GM23338 (cell line): Measurements from ENCODE around the gene SUN3. TPM values are rescaled to one million over a fixed set of nuclear protein-coding genes. Genes with fewer than 3 reads are reported as not detected.

Experiments used
- ATAC-seq: fragments of 200-7000 bp; cut with Tn5 transposase; 3 replicates; pipeline ENCODE4 v1.9.1; 2020
- DNase-seq: peaks from one replicate; pipeline ENCODE4 v3.0.0-alpha.2; 2015; ENCODE audit warnings: low spot score
- H2AFZ ChIP-seq: fragments of 200-600 bp; sonication (generic); 2 replicates; pipeline ENCODE4 v1.8.0; 2016; ENCODE audit warnings: antibody characterized with exemption, mild to moderate bottlenecking, moderate library complexity
- H3F3A ChIP-seq: fragments of 200-600 bp; sonication (generic); replicated peaks from 2 replicates; pipeline ENCODE4 v1.8.0; 2017; ENCODE audit warnings: antibody characterized with exemption, mixed run types, low read depth
- H3K27ac ChIP-seq: fragments of 200-600 bp; sonication (generic); 2 replicates; pipeline ENCODE4 v1.6.1; 2016; ENCODE audit warnings: low read depth
- H3K27me3 ChIP-seq: fragments of 200-600 bp; sonication (generic); 2 replicates; pipeline ENCODE4 v1.8.0; 2016; ENCODE audit warnings: mild to moderate bottlenecking, mixed run types, moderate library complexity; ENCODE audit not compliant: insufficient read depth
- H3K36me3 ChIP-seq: fragments of 200-600 bp; sonication (generic); 2 replicates; pipeline ENCODE4 v1.8.0; 2016; ENCODE audit warnings: mild to moderate bottlenecking; ENCODE audit not compliant: insufficient read depth
- H3K4me1 ChIP-seq: fragments of 200-600 bp; sonication (generic); 2 replicates; pipeline ENCODE4 v1.8.0; 2016; ENCODE audit warnings: mild to moderate bottlenecking, moderate library complexity; ENCODE audit not compliant: insufficient read depth
- H3K4me2 ChIP-seq: fragments of 200-600 bp; sonication (generic); 2 replicates; pipeline ENCODE4 v1.7.1; 2017; ENCODE audit warnings: mixed run types
- H3K4me3 ChIP-seq: fragments of 200-600 bp; sonication (generic); 2 replicates; pipeline ENCODE4 v1.6.1; 2016; ENCODE audit warnings: mixed run types
- H3K79me2 ChIP-seq: fragments of 200-600 bp; sonication (generic); replicated peaks from 2 replicates; pipeline ENCODE4 v1.8.0; 2017; ENCODE audit warnings: mild to moderate bottlenecking; ENCODE audit not compliant: insufficient read depth
- H3K9me2 ChIP-seq: fragments of 200-600 bp; sonication (generic); 2 replicates; pipeline ENCODE4 v1.8.0; 2017; ENCODE audit not compliant: insufficient read depth
- H4K20me1 ChIP-seq: fragments of 200-600 bp; sonication (generic); replicated peaks from 2 replicates; pipeline ENCODE4 v1.8.0; 2017; ENCODE audit warnings: mild to moderate bottlenecking; ENCODE audit not compliant: insufficient read depth
- H3K27ac Mint-ChIP-seq: 2 replicates; pipeline ENCODE4 v1.8.0; 2020; ENCODE audit warnings: inconsistent platforms, mild to moderate bottlenecking, moderate library complexity, mixed read lengths
- H3K27me3 Mint-ChIP-seq: 3 replicates; pipeline ENCODE4 v1.8.0; 2022; ENCODE audit warnings: low read depth, mild to moderate bottlenecking, moderate library complexity, mixed read lengths, inconsistent platforms; ENCODE audit not compliant: insufficient read depth, poor library complexity
- H3K36me3 Mint-ChIP-seq: 3 replicates; pipeline ENCODE4 v1.8.0; 2021; ENCODE audit warnings: low read depth, mild to moderate bottlenecking, inconsistent platforms, moderate library complexity, mixed read lengths
- H3K4me1 Mint-ChIP-seq: 3 replicates; pipeline ENCODE4 v1.8.0; 2020; ENCODE audit warnings: mild to moderate bottlenecking, inconsistent platforms, mixed read lengths
- H3K4me3 Mint-ChIP-seq: 3 replicates; pipeline ENCODE4 v1.8.0; 2021; ENCODE audit warnings: moderate library complexity, mild to moderate bottlenecking, inconsistent platforms, mixed read lengths
- H3K9me3 Mint-ChIP-seq: 3 replicates; pipeline ENCODE4 v1.8.0; 2020; ENCODE audit warnings: moderate library complexity, mild to moderate bottlenecking, inconsistent platforms, mixed read lengths
- CREB1 ChIP-seq: fragments of 250-450 bp; sonication (Bioruptor Pico); IDR thresholded peaks from 2 replicates; pipeline ENCODE4 v1.5.0; 2020; ENCODE audit warnings: low read depth, mild to moderate bottlenecking, moderate library complexity
- EZH2 ChIP-seq: fragments of 200-600 bp; sonication (generic); IDR thresholded peaks from one replicate; pipeline ENCODE4 v1.8.0; 2017; ENCODE audit warnings: antibody characterized with exemption, mild to moderate bottlenecking, low read depth; ENCODE audit not compliant: unreplicated experiment
- EZH2phosphoT487 ChIP-seq: fragments of 200-600 bp; sonication (generic); IDR thresholded peaks from one replicate; pipeline ENCODE4 v1.8.1; 2018; ENCODE audit warnings: antibody characterized with exemption; ENCODE audit not compliant: unreplicated experiment
- JUNB ChIP-seq: IDR thresholded peaks from one replicate; pipeline ENCODE4 v1.6.1; 2016; ENCODE audit warnings: antibody characterized with exemption; ENCODE audit not compliant: unreplicated experiment
- NANOG ChIP-seq: IDR thresholded peaks from 2 replicates; pipeline ENCODE4 v1.6.1; 2016; ENCODE audit warnings: antibody characterized with exemption, borderline replicate concordance
- POLR2AphosphoS5 ChIP-seq: IDR thresholded peaks from 2 replicates; pipeline ENCODE4 v1.6.1; 2016; ENCODE audit warnings: antibody characterized with exemption, low read depth
- STAT1 ChIP-seq: IDR thresholded peaks from one replicate; pipeline ENCODE4 v1.6.1; 2016; ENCODE audit warnings: antibody characterized with exemption; ENCODE audit not compliant: unreplicated experiment
- ZNF114 ChIP-seq: fragments of 250-450 bp; sonication (Bioruptor Pico); IDR thresholded peaks from 2 replicates; pipeline ENCODE4 v1.5.0; 2020; ENCODE audit warnings: mild to moderate bottlenecking, moderate library complexity
- ZNF331 ChIP-seq: fragments of 250-450 bp; sonication (Bioruptor Pico); IDR thresholded peaks from 2 replicates; pipeline ENCODE4 v1.5.0; 2020; ENCODE audit warnings: low read depth, mild to moderate bottlenecking, moderate library complexity
- polyA plus RNA-seq: library from polyadenylated mRNA; unstranded; fragments of >200 nt; fragmentation: Nextera tagmentation; extraction: Ambion mirVana; gene quantifications from 2 replicates; pipeline ENCODE4 v1.2.1, GENCODE V29; 2016
- total RNA-seq: library from RNA; depleted of rRNA; stranded (reverse); fragments of >200 nt; shearing (Covaris generic); gene quantifications from 2 replicates; pipeline ENCODE4 v1.2.3, GENCODE V29; 2014
- TF ChIP-seq, protein P1 (sequence below): fragments of 250-450 bp; sonication (Bioruptor Pico); IDR thresholded peaks from 2 replicates; pipeline ENCODE4 v1.5.0; 2020; ENCODE audit warnings: mild to moderate bottlenecking, moderate library complexity
- TF ChIP-seq, protein P2 (sequence below): IDR thresholded peaks from one replicate; pipeline ENCODE4 v1.6.1; 2018; ENCODE audit warnings: antibody characterized with exemption; ENCODE audit not compliant: unreplicated experiment
- TF ChIP-seq, protein P3 (sequence below), 2 experiments: fragments of 200-600 bp in 1 of 2; sonication (generic) in 1 of 2; conservative IDR thresholded peaks; 2 replicates each; pipeline versions ENCODE4 v1.5.1 to v1.6.1; 2016 to 2017; ENCODE audit warnings: antibody characterized with exemption in 2 of 2, low read depth in 2 of 2, mild to moderate bottlenecking in 2 of 2, moderate library complexity in 1 of 2
- TF ChIP-seq, protein P4 (sequence below): IDR thresholded peaks from 2 replicates; pipeline ENCODE4 v1.6.1; 2016; ENCODE audit warnings: antibody characterized with exemption

Gene SUN3
- total and polyA plus RNA-seq, 2 experiments from 2014 or later, result 0.52 TPM; not detected in 1

DNA sequence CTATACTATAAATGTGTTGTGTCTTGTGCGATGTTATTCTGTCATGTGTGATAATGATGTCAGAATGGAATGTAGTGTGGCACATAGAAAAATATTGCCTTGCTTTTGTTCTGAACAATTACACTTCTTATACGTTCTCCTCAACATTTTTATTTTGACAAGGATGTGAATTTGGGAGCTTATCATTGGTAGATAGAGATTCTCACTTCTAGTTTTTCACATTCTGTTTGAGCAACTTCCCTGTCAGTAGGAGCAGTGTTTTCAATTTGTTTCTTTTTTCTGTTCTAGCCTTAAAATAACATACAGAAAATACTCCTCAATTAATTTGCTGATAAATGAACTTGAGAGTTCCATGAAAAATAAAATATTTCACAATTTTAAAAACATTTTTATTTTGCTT is 17.6 kb downstream of the SUN3 start:
- H3K9me3 Mint-ChIP-seq, result no peaks in the 10 kb centered on the region; the same call in 2 of the 3 replicates
- no peak for ATAC-seq
- no peaks in the 10 kb centered on the region for H3K27me3 Mint-ChIP-seq

More for the DNA sequence above, 17.6 kb downstream of the SUN3 start:
- H3K36me3 ChIP-seq, result no peaks in the 10 kb centered on the region
- no peak overlapping the region for H3K4me2 ChIP-seq
- no peak overlapping the region for H3K27ac ChIP-seq
- Mint-ChIP-seq H3K4me1 (no peaks in the 10 kb centered on the region), H3K27ac (no peak overlapping the region), H3K36me3 (no peaks in the 10 kb centered on the region), H3K4me3 (no peak overlapping the region)
- H3K79me2 ChIP-seq, result no peaks in the 10 kb centered on the region
- H3K4me3 ChIP-seq, result no peak overlapping the region
- H3K27me3 ChIP-seq, result no peaks in the 10 kb centered on the region
- TF ChIP-seq, protein P1, sequence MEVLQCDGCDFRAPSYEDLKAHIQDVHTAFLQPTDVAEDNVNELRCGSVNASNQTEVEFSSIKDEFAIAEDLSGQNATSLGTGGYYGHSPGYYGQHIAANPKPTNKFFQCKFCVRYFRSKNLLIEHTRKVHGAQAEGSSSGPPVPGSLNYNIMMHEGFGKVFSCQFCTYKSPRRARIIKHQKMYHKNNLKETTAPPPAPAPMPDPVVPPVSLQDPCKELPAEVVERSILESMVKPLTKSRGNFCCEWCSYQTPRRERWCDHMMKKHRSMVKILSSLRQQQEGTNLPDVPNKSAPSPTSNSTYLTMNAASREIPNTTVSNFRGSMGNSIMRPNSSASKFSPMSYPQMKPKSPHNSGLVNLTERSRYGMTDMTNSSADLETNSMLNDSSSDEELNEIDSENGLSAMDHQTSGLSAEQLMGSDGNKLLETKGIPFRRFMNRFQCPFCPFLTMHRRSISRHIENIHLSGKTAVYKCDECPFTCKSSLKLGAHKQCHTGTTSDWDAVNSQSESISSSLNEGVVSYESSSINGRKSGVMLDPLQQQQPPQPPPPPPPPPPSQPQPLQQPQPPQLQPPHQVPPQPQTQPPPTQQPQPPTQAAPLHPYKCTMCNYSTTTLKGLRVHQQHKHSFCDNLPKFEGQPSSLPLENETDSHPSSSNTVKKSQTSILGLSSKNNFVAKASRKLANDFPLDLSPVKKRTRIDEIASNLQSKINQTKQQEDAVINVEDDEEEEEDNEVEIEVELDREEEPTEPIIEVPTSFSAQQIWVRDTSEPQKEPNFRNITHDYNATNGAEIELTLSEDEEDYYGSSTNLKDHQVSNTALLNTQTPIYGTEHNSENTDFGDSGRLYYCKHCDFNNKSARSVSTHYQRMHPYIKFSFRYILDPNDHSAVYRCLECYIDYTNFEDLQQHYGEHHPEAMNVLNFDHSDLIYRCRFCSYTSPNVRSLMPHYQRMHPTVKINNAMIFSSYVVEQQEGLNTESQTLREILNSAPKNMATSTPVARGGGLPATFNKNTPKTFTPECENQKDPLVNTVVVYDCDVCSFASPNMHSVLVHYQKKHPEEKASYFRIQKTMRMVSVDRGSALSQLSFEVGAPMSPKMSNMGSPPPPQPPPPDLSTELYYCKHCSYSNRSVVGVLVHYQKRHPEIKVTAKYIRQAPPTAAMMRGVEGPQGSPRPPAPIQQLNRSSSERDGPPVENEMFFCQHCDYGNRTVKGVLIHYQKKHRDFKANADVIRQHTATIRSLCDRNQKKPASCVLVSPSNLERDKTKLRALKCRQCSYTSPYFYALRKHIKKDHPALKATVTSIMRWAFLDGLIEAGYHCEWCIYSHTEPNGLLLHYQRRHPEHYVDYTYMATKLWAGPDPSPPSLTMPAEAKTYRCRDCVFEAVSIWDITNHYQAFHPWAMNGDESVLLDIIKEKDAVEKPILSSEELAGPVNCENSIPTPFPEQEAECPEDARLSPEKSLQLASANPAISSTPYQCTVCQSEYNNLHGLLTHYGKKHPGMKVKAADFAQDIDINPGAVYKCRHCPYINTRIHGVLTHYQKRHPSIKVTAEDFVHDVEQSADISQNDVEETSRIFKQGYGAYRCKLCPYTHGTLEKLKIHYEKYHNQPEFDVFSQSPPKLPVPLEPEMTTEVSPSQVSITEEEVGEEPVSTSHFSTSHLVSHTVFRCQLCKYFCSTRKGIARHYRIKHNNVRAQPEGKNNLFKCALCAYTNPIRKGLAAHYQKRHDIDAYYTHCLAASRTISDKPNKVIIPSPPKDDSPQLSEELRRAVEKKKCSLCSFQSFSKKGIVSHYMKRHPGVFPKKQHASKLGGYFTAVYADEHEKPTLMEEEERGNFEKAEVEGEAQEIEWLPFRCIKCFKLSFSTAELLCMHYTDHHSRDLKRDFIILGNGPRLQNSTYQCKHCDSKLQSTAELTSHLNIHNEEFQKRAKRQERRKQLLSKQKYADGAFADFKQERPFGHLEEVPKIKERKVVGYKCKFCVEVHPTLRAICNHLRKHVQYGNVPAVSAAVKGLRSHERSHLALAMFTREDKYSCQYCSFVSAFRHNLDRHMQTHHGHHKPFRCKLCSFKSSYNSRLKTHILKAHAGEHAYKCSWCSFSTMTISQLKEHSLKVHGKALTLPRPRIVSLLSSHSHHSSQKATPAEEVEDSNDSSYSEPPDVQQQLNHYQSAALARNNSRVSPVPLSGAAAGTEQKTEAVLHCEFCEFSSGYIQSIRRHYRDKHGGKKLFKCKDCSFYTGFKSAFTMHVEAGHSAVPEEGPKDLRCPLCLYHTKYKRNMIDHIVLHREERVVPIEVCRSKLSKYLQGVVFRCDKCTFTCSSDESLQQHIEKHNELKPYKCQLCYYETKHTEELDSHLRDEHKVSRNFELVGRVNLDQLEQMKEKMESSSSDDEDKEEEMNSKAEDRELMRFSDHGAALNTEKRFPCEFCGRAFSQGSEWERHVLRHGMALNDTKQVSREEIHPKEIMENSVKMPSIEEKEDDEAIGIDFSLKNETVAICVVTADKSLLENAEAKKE (CRISPR knock-in tag), result no peak
- TF ChIP-seq EZH2phosphoT487, result no peak
- no peak for TF ChIP-seq POLR2AphosphoS5
- TF ChIP-seq STAT1, result no peak
- TF ChIP-seq CREB1 (CRISPR knock-in tag), result no peak
- TF ChIP-seq, protein P2, sequence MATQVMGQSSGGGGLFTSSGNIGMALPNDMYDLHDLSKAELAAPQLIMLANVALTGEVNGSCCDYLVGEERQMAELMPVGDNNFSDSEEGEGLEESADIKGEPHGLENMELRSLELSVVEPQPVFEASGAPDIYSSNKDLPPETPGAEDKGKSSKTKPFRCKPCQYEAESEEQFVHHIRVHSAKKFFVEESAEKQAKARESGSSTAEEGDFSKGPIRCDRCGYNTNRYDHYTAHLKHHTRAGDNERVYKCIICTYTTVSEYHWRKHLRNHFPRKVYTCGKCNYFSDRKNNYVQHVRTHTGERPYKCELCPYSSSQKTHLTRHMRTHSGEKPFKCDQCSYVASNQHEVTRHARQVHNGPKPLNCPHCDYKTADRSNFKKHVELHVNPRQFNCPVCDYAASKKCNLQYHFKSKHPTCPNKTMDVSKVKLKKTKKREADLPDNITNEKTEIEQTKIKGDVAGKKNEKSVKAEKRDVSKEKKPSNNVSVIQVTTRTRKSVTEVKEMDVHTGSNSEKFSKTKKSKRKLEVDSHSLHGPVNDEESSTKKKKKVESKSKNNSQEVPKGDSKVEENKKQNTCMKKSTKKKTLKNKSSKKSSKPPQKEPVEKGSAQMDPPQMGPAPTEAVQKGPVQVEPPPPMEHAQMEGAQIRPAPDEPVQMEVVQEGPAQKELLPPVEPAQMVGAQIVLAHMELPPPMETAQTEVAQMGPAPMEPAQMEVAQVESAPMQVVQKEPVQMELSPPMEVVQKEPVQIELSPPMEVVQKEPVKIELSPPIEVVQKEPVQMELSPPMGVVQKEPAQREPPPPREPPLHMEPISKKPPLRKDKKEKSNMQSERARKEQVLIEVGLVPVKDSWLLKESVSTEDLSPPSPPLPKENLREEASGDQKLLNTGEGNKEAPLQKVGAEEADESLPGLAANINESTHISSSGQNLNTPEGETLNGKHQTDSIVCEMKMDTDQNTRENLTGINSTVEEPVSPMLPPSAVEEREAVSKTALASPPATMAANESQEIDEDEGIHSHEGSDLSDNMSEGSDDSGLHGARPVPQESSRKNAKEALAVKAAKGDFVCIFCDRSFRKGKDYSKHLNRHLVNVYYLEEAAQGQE, result no peak
- no peak for TF ChIP-seq NANOG
- TF ChIP-seq, protein P3, sequence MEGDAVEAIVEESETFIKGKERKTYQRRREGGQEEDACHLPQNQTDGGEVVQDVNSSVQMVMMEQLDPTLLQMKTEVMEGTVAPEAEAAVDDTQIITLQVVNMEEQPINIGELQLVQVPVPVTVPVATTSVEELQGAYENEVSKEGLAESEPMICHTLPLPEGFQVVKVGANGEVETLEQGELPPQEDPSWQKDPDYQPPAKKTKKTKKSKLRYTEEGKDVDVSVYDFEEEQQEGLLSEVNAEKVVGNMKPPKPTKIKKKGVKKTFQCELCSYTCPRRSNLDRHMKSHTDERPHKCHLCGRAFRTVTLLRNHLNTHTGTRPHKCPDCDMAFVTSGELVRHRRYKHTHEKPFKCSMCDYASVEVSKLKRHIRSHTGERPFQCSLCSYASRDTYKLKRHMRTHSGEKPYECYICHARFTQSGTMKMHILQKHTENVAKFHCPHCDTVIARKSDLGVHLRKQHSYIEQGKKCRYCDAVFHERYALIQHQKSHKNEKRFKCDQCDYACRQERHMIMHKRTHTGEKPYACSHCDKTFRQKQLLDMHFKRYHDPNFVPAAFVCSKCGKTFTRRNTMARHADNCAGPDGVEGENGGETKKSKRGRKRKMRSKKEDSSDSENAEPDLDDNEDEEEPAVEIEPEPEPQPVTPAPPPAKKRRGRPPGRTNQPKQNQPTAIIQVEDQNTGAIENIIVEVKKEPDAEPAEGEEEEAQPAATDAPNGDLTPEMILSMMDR (conservative IDR thresholded peaks at IDR 0.05; ENCODE audit: low read depth in 2 of 2), result no peak
- no peak for TF ChIP-seq ZNF331 (CRISPR knock-in tag)
- TF ChIP-seq, protein P4, sequence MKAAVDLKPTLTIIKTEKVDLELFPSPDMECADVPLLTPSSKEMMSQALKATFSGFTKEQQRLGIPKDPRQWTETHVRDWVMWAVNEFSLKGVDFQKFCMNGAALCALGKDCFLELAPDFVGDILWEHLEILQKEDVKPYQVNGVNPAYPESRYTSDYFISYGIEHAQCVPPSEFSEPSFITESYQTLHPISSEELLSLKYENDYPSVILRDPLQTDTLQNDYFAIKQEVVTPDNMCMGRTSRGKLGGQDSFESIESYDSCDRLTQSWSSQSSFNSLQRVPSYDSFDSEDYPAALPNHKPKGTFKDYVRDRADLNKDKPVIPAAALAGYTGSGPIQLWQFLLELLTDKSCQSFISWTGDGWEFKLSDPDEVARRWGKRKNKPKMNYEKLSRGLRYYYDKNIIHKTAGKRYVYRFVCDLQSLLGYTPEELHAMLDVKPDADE, result no peak
- no peak for TF ChIP-seq JUNB
- TF ChIP-seq ZNF114, result no peak
- no peak for TF ChIP-seq EZH2
- peaks cover 11% of the 10 kb centered on the region; the same call in 1 of the 2 replicates for H3K9me2 ChIP-seq
- H3K4me1 ChIP-seq, result no peaks in the 10 kb centered on the region
- H4K20me1 ChIP-seq, result no peaks in the 10 kb centered on the region
- no peak overlapping the region for H2AFZ ChIP-seq
- DNase-seq, result no peak
- H3F3A ChIP-seq, result no peaks in the 10 kb centered on the region
